HG03103 (cell line): ENCODE data around the gene TBC1D1.

Experiments used
- ATAC-seq: cut with Tn5 transposase; IDR thresholded peaks from one replicate; pipeline ENCODE4 v1.9.1; 2021; ENCODE audit warnings: low read depth; ENCODE audit not compliant: unreplicated experiment

Gene TBC1D1

GRCh38 chr4:38072578-38072977, 181.7 kb downstream of the TBC1D1 start:
- ATAC-seq: no peak

- no peak for ATAC-seq
These were observed 182.8 kb downstream of the TBC1D1 start for GRCh38 chr4:38073596-38074234.

GRCh38 chr4:38075370-38076152, 184.7 kb downstream of the TBC1D1 start:
- no peak for ATAC-seq

- no peak for ATAC-seq
These were observed 185.3 kb downstream of the TBC1D1 start for GRCh38 chr4:38076153-38076669.

GRCh38 chr4:38077791-38078489, 187.1 kb downstream of the TBC1D1 start:
- ATAC-seq: no peak

GRCh38 chr4:38078590-38079421, 187.9 kb downstream of the TBC1D1 start:
- ATAC-seq: no peak

GRCh38 chr4:38080061-38080974, 189.4 kb downstream of the TBC1D1 start:
- no peak for ATAC-seq

- ATAC-seq: no peak
These were observed 191.1 kb downstream of the TBC1D1 start for GRCh38 chr4:38082021-38082420.

GRCh38 chr4:38082424-38083385, 191.8 kb downstream of the TBC1D1 start:
- ATAC-seq: no peak

- ATAC-seq: no peak
These were observed 194.2 kb downstream of the TBC1D1 start for GRCh38 chr4:38084877-38085711.

- no peak for ATAC-seq
These were observed 194.9 kb downstream of the TBC1D1 start for GRCh38 chr4:38085751-38086150.

GRCh38 chr4:38086151-38086848, 195.4 kb downstream of the TBC1D1 start:
- ATAC-seq: no peak

- ATAC-seq: no peak
These were observed 196.0 kb downstream of the TBC1D1 start for GRCh38 chr4:38086849-38087226.

- ATAC-seq: no peak
These were observed 197.4 kb downstream of the TBC1D1 start for GRCh38 chr4:38088321-38088720.

GRCh38 chr4:38089961-38090360, 199.1 kb downstream of the TBC1D1 start:
- ATAC-seq: no peak

- ATAC-seq: no peak
These were observed 199.8 kb downstream of the TBC1D1 start for GRCh38 chr4:38090455-38091246.
